HCEC 1CT (cell line): ENCODE measurements around the gene OST4.
A peak's percentile ranks its signal among the peaks of the same experiment; 100 is the strongest.

ENCODE experiments used
- DNase-seq: peaks from one replicate; pipeline ENCODE4 v3.0.0-alpha.2; 2017

Gene OST4

GRCh38 chr2:27092696-27093429 is 21.4 kb upstream of the OST4 start:
- no peak for DNase-seq

- DNase-seq: no peak
Observed at GRCh38 chr2:27091746-27092695, 20.6 kb upstream of the OST4 start.

GRCh38 chr2:27089111-27089954 is 17.9 kb upstream of the OST4 start:
- no peak for DNase-seq

GRCh38 chr2:27088634-27089033 is 17.2 kb upstream of the OST4 start:
- no peak for DNase-seq

GRCh38 chr2:27087823-27088410 is 16.5 kb upstream of the OST4 start:
- no peak for DNase-seq

GRCh38 chr2:27086724-27087593 is 15.5 kb upstream of the OST4 start, which contains the start of gene KHK:
TSS of gene KHK (plus strand) at chr2:27086772. CDS start at chr2:27087260, 488 bp downstream.
- no peak for DNase-seq

- DNase-seq: peak; percentile 87
Observed at GRCh38 chr2:27086090-27086723, 14.8 kb upstream of the OST4 start.

- DNase-seq: peak; percentile 64
Observed at GRCh38 chr2:27085673-27086089, 14.2 kb upstream of the OST4 start.

- no peak for DNase-seq
Observed at GRCh38 chr2:27085062-27085672, 13.7 kb upstream of the OST4 start.

GRCh38 chr2:27084297-27085061 is 13.0 kb upstream of the OST4 start:
- DNase-seq: no peak

- DNase-seq: no peak
Observed at GRCh38 chr2:27083410-27084296, 12.2 kb upstream of the OST4 start.

- no peak for DNase-seq
Observed at GRCh38 chr2:27082773-27083409, 11.4 kb upstream of the OST4 start.

- DNase-seq: no peak
Observed at GRCh38 chr2:27081984-27082772, 10.7 kb upstream of the OST4 start.

GRCh38 chr2:27080603-27080936 is 9.1 kb upstream of the OST4 start:
- no peak for DNase-seq

GRCh38 chr2:27080140-27080469 is 8.7 kb upstream of the OST4 start:
- no peak for DNase-seq

GRCh38 chr2:27079233-27080139 is 8.0 kb upstream of the OST4 start:
- no peak for DNase-seq
